ENCODE data around the gene CRY1.

Gene CRY1

GRCh38 chr12:106941481-106942156 is 151.7 kb downstream of the CRY1 start:
- no peak overlapping the region for H3K4me3 ChIP-seq
- TF ChIP-seq CTCF (IDR thresholded peaks at IDR 0.05) = no peak
- peak overlapping the region in 1 of 2 donors; percentile 51 for H3K27ac ChIP-seq
- no peak for DNase-seq (ENCODE audit: low spot score)
